ENCODE data around the gene SYNE2.

The SYNE2 gene

DNA sequence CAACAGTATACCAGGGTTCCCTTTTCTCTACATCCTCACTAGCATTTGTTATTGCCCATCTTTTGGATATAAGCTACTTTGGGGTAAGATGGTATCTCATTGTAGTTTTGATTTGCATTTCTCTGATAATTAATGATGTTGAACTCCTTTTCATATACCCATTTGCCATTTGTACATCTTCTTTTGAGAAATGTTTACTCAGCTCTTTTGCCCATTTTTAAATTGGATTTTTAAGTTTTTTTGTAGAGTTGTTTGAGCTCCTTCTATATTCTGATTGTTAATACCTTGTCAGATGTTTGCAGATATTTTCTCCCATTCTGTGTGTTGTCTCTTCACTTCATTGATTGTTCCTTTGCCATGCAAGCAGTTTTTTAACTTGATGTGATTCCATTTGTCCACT is 419.2 kb downstream of the SYNE2 start:
- no peak overlapping the region for H3K27ac ChIP-seq (ENCODE audit: low read depth, low read length)

More for the DNA sequence above, 419.2 kb downstream of the SYNE2 start:
- H2AFZ ChIP-seq (ENCODE audit: low read length, unreplicated experiment): no peak overlapping the region
- H3K36me3 ChIP-seq (ENCODE audit: insufficient read depth, low read length): no peaks in the 10 kb centered on the region
- H3K4me1 ChIP-seq (ENCODE audit: control insufficient read depth, insufficient read depth, low read length, unreplicated experiment): no peaks in the 10 kb centered on the region
- no peaks in the 10 kb centered on the region for H3K27me3 ChIP-seq (ENCODE audit: insufficient read depth, low read length)
- H3K4me3 ChIP-seq (ENCODE audit: low read depth, low read length): no peak overlapping the region
- no peaks in the 10 kb centered on the region for H3K79me2 ChIP-seq (ENCODE audit: control insufficient read depth, insufficient read depth, low read length, unreplicated experiment)
